ENCODE data around the gene PDE8A. TPM values are rescaled to one million over a fixed set of nuclear protein-coding genes. Genes with fewer than 3 reads are reported as not detected.

PDE8A gene
- total and polyA plus RNA-seq, 2 experiments from 2014 or later = 5.6 to 7.5 TPM

GRCh38 chr15:84934942-84935729, 46.5 kb upstream of the PDE8A start:
- no peaks in the 10 kb centered on the region for H3K4me1 Mint-ChIP-seq
- Histone ChIP-seq H3K4me3 (no peak overlapping the region), H3K79me2 (replicated peaks; ENCODE audit: insufficient read depth) (no peaks in the 10 kb centered on the region), H3K9me2 (ENCODE audit: insufficient read depth) (no peaks in the 10 kb centered on the region), H3F3A (replicated peaks; ENCODE audit: low read depth) (no peaks in the 10 kb centered on the region), H3K36me3 (ENCODE audit: insufficient read depth) (no peaks in the 10 kb centered on the region), H3K4me2 (no peak overlapping the region), H3K4me1 (ENCODE audit: insufficient read depth) (no peaks in the 10 kb centered on the region), H4K20me1 (replicated peaks; ENCODE audit: insufficient read depth) (no peaks in the 10 kb centered on the region), H3K27me3 (ENCODE audit: insufficient read depth) (no peaks in the 10 kb centered on the region), H2AFZ (peak overlapping the region; percentile 59), H3K27ac (ENCODE audit: low read depth) (no peak overlapping the region)
- DNase-seq (ENCODE audit: low spot score) (peak; percentile 49), ATAC-seq (peak; percentile 92)
- no peak overlapping the region for H3K4me3 Mint-ChIP-seq
- TF ChIP-seq, protein P1, sequence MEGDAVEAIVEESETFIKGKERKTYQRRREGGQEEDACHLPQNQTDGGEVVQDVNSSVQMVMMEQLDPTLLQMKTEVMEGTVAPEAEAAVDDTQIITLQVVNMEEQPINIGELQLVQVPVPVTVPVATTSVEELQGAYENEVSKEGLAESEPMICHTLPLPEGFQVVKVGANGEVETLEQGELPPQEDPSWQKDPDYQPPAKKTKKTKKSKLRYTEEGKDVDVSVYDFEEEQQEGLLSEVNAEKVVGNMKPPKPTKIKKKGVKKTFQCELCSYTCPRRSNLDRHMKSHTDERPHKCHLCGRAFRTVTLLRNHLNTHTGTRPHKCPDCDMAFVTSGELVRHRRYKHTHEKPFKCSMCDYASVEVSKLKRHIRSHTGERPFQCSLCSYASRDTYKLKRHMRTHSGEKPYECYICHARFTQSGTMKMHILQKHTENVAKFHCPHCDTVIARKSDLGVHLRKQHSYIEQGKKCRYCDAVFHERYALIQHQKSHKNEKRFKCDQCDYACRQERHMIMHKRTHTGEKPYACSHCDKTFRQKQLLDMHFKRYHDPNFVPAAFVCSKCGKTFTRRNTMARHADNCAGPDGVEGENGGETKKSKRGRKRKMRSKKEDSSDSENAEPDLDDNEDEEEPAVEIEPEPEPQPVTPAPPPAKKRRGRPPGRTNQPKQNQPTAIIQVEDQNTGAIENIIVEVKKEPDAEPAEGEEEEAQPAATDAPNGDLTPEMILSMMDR (conservative IDR thresholded peaks at IDR 0.05; ENCODE audit: low read depth in 2 of 2) = peak; percentile 44 to 83
- TF ChIP-seq, protein P2, sequence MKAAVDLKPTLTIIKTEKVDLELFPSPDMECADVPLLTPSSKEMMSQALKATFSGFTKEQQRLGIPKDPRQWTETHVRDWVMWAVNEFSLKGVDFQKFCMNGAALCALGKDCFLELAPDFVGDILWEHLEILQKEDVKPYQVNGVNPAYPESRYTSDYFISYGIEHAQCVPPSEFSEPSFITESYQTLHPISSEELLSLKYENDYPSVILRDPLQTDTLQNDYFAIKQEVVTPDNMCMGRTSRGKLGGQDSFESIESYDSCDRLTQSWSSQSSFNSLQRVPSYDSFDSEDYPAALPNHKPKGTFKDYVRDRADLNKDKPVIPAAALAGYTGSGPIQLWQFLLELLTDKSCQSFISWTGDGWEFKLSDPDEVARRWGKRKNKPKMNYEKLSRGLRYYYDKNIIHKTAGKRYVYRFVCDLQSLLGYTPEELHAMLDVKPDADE (IDR thresholded peaks at IDR 0.05) = no peak
- TF ChIP-seq CREB1 (CRISPR knock-in tag; IDR thresholded peaks at IDR 0.05; ENCODE audit: low read depth) = no peak
- H3K9me3 Mint-ChIP-seq = no peaks in the 10 kb centered on the region; the same call in 2 of the 3 replicates
- H3K27me3 Mint-ChIP-seq (ENCODE audit: insufficient read depth, low read depth, poor library complexity) = peaks cover 8% of the 10 kb centered on the region
- H3K36me3 Mint-ChIP-seq (ENCODE audit: low read depth) = no peaks in the 10 kb centered on the region
- H3K27ac Mint-ChIP-seq = no peak overlapping the region

DNA sequence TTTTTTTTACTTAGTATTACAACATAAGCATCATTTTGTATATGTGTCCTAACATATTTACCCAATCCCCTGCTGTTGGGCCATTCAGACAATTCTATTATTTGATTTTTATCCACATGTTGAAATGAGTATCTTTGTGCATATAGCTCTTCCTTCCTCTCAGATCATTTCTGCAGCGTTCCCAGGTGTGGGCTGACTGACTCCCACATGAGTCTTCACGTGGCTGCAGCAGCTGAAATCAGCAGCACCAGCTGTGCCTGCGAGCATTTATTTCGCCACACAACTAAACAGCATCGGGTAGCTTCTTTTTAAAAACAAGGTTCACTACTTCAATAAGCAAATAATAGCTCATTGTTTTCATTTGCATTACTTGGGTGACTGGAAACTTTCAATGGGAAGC, 44.5 kb upstream of the PDE8A start:
- peaks cover 2% of the 10 kb centered on the region; the same call in 1 of the 3 replicates for H3K9me3 Mint-ChIP-seq
- TF ChIP-seq NANOG (IDR thresholded peaks at IDR 0.05; ENCODE audit: borderline replicate concordance) (no peak), STAT1 (IDR thresholded peaks at IDR 0.05; ENCODE audit: unreplicated experiment) (no peak), ZNF462 (CRISPR knock-in tag; IDR thresholded peaks at IDR 0.05) (no peak), ZNF331 (CRISPR knock-in tag; IDR thresholded peaks at IDR 0.05; ENCODE audit: low read depth) (no peak), EZH2phosphoT487 (IDR thresholded peaks at IDR 0.05; ENCODE audit: unreplicated experiment) (no peak)
- TF ChIP-seq, protein P1 (conservative IDR thresholded peaks at IDR 0.05; ENCODE audit: low read depth in 2 of 2) = no peak

More for the DNA sequence above, 44.5 kb upstream of the PDE8A start:
- ATAC-seq = no peak
- no peaks in the 10 kb centered on the region for H3K79me2 ChIP-seq (replicated peaks; ENCODE audit: insufficient read depth)
- Mint-ChIP-seq H3K27me3 (ENCODE audit: insufficient read depth, low read depth, poor library complexity) (peaks cover 8% of the 10 kb centered on the region), H3K4me3 (no peak overlapping the region), H3K27ac (no peak overlapping the region), H3K36me3 (ENCODE audit: low read depth) (no peaks in the 10 kb centered on the region), H3K4me1 (no peaks in the 10 kb centered on the region)
- no peak overlapping the region for H3K4me3 ChIP-seq
- H3F3A ChIP-seq (replicated peaks; ENCODE audit: low read depth) = no peaks in the 10 kb centered on the region
- H3K27ac ChIP-seq (ENCODE audit: low read depth) = no peak overlapping the region
- H4K20me1 ChIP-seq (replicated peaks; ENCODE audit: insufficient read depth) = no peaks in the 10 kb centered on the region
- no peaks in the 10 kb centered on the region for H3K27me3 ChIP-seq (ENCODE audit: insufficient read depth)
- H3K4me2 ChIP-seq = no peak overlapping the region
- H3K36me3 ChIP-seq (ENCODE audit: insufficient read depth) = no peaks in the 10 kb centered on the region
- DNase-seq (ENCODE audit: low spot score) = no peak
- no peaks in the 10 kb centered on the region for H3K4me1 ChIP-seq (ENCODE audit: insufficient read depth)
- peak overlapping the region; percentile 60; the same call in 1 of the 2 replicates for H2AFZ ChIP-seq
- H3K9me2 ChIP-seq (ENCODE audit: insufficient read depth) = no peaks in the 10 kb centered on the region
